Astrocyte (in vitro differentiated cells and primary cell): ENCODE data around the gene TGOLN2.

Experiments used
- EZH2 ChIP-seq: IDR thresholded peaks from 2 replicates; pipeline ENCODE4 v1.6.1; 2012; ENCODE audit warnings: mild to moderate bottlenecking, low read length, inconsistent platforms; ENCODE audit not compliant: insufficient read depth
- TF ChIP-seq, protein P1 (sequence below): IDR thresholded peaks from 2 replicates; pipeline ENCODE4 v1.5.1; 2011; ENCODE audit warnings: low read depth, mild to moderate bottlenecking, inconsistent platforms, low read length, moderate library complexity; ENCODE audit not compliant: insufficient read depth

DNA sequence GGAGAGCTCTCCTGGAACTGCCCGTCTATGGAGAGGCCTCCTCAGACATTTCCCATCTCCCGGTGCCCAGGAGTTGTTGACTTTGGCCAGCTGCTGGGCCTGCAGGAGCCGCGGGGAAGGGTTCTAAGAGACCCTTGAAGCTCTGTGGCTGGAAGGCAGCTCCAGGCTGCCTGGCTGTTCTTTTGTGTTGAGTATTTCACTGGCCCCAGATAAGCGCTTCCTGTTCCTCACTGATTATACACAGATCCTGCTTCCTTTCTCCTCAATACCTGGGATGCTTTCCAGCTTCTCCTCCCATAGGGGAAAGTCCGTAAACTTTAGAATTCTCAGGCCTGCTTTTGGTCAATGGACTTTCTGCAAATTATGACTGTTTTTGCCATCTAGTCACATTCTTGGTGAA lies 57.8 kb downstream of the TGOLN2 start:
- TF ChIP-seq, protein P1, sequence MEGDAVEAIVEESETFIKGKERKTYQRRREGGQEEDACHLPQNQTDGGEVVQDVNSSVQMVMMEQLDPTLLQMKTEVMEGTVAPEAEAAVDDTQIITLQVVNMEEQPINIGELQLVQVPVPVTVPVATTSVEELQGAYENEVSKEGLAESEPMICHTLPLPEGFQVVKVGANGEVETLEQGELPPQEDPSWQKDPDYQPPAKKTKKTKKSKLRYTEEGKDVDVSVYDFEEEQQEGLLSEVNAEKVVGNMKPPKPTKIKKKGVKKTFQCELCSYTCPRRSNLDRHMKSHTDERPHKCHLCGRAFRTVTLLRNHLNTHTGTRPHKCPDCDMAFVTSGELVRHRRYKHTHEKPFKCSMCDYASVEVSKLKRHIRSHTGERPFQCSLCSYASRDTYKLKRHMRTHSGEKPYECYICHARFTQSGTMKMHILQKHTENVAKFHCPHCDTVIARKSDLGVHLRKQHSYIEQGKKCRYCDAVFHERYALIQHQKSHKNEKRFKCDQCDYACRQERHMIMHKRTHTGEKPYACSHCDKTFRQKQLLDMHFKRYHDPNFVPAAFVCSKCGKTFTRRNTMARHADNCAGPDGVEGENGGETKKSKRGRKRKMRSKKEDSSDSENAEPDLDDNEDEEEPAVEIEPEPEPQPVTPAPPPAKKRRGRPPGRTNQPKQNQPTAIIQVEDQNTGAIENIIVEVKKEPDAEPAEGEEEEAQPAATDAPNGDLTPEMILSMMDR, result no peak
- no peak for TF ChIP-seq EZH2
